Parathyroid adenoma (tissue), 2 donors: Measurements from ENCODE around the gene ZIM2.

Experiments
- H2AFZ ChIP-seq: fragments of 300-600 bp; sonication (generic); one replicate; pipeline ENCODE4 v1.7.0; 2017; ENCODE audit warnings: antibody characterized with exemption, mild to moderate bottlenecking
- H3K27ac ChIP-seq: fragments of 300-600 bp; sonication (generic); one replicate; pipeline ENCODE4 v1.7.0; 2017
- H3K27me3 ChIP-seq: fragments of 300-600 bp; sonication (generic); one replicate; pipeline ENCODE4 v1.7.0; 2017; ENCODE audit warnings: low read length; ENCODE audit not compliant: control insufficient read depth, insufficient read depth
- H3K36me3 ChIP-seq: fragments of 300-600 bp; sonication (generic); one replicate; pipeline ENCODE4 v1.7.0; 2017; ENCODE audit warnings: low read length; ENCODE audit not compliant: control insufficient read depth, insufficient read depth
- H3K4me1 ChIP-seq: fragments of 300-600 bp; sonication (generic); one replicate; pipeline ENCODE4 v1.7.0; 2017; ENCODE audit warnings: control low read depth
- H3K4me2 ChIP-seq: fragments of 300-600 bp; sonication (generic); one replicate; pipeline ENCODE4 v1.7.0; 2017; ENCODE audit warnings: low read length
- H3K4me3 ChIP-seq: fragments of 300-600 bp; sonication (generic); one replicate; pipeline ENCODE4 v1.7.0; 2017; ENCODE audit warnings: low read depth, low read length
- H3K79me2 ChIP-seq: fragments of 300-600 bp; sonication (generic); one replicate; pipeline ENCODE4 v1.7.0; 2017; ENCODE audit warnings: control low read depth
- H3K9ac ChIP-seq: fragments of 300-600 bp; sonication (generic); one replicate; pipeline ENCODE4 v1.7.0; 2017; ENCODE audit warnings: mild to moderate bottlenecking
- H3K9me3 ChIP-seq: fragments of 300-600 bp; sonication (generic); one replicate; pipeline ENCODE4 v1.7.0; 2017; ENCODE audit warnings: low read length; ENCODE audit not compliant: control insufficient read depth
- CTCF ChIP-seq: fragments of 300-600 bp; sonication (generic); IDR thresholded peaks from one replicate; pipeline ENCODE4 v1.7.0; 2017; ENCODE audit warnings: antibody characterized with exemption, mild to moderate bottlenecking
- donor health status: primary hyperparathyroidism.

Gene ZIM2

GRCh38 chr19:56806639-56807038 lies 33.9 kb downstream of the ZIM2 start:
- no peak overlapping the region for H3K9ac ChIP-seq
- no peak overlapping the region for H3K4me2 ChIP-seq
- H2AFZ ChIP-seq, result no peak overlapping the region
- H3K27me3 ChIP-seq, result no peaks in the 10 kb centered on the region
- H3K4me1 ChIP-seq, result no peaks in the 10 kb centered on the region
- no peaks in the 10 kb centered on the region for H3K36me3 ChIP-seq
- no peak overlapping the region for H3K27ac ChIP-seq
- no peaks in the 10 kb centered on the region for H3K79me2 ChIP-seq
- no peaks in the 10 kb centered on the region for H3K9me3 ChIP-seq
- TF ChIP-seq CTCF, result no peak
- H3K4me3 ChIP-seq, result no peak overlapping the region

GRCh38 chr19:56778351-56778750 lies 62.2 kb downstream of the ZIM2 start:
- no peaks in the 10 kb centered on the region for H3K36me3 ChIP-seq
- H3K4me1 ChIP-seq, result no peaks in the 10 kb centered on the region
- H3K9ac ChIP-seq, result no peak overlapping the region
- no peaks in the 10 kb centered on the region for H3K79me2 ChIP-seq
- no peak overlapping the region for H2AFZ ChIP-seq
- no peaks in the 10 kb centered on the region for H3K27me3 ChIP-seq
- H3K27ac ChIP-seq, result no peak overlapping the region
- H3K4me2 ChIP-seq, result no peak overlapping the region
- no peak for TF ChIP-seq CTCF
- no peak overlapping the region for H3K4me3 ChIP-seq
- no peaks in the 10 kb centered on the region for H3K9me3 ChIP-seq

- Histone ChIP-seq H3K4me2 (no peak overlapping the region), H3K4me3 (no peak overlapping the region), H3K27ac (no peak overlapping the region), H2AFZ (no peak overlapping the region), H3K36me3 (no peaks in the 10 kb centered on the region), H3K9ac (no peak overlapping the region), H3K79me2 (no peaks in the 10 kb centered on the region), H3K4me1 (no peaks in the 10 kb centered on the region), H3K27me3 (no peaks in the 10 kb centered on the region), H3K9me3 (no peaks in the 10 kb centered on the region)
- TF ChIP-seq CTCF, result no peak
These were observed 70.9 kb downstream of the ZIM2 start for GRCh38 chr19:56769650-56770049.

- H3K9ac ChIP-seq, result no peak overlapping the region
- no peaks in the 10 kb centered on the region for H3K9me3 ChIP-seq
These were observed 75.4 kb downstream of the ZIM2 start for GRCh38 chr19:56765137-56765536.

More at GRCh38 chr19:56765137-56765536, 75.4 kb downstream of the ZIM2 start:
- Histone ChIP-seq H3K79me2 (no peaks in the 10 kb centered on the region), H3K27me3 (no peaks in the 10 kb centered on the region), H3K36me3 (no peaks in the 10 kb centered on the region), H3K27ac (no peak overlapping the region), H3K4me3 (peak overlapping the region; percentile 67), H2AFZ (peak overlapping the region; percentile 79), H3K4me1 (no peaks in the 10 kb centered on the region), H3K4me2 (peak overlapping the region; percentile 96)
- no peak for TF ChIP-seq CTCF
